Right renal pelvis (tissue), 4 donors: Measurements from ENCODE around the gene ZNF443. TPM values are rescaled to one million over a fixed set of nuclear protein-coding genes. Genes with fewer than 3 reads are reported as not detected.
"Not testable (repeated sequence)": the region's sequence is repeated elsewhere in the genome, so short reads cannot be mapped to it uniquely, and the experiment has no call there.

Experiments
- DNase-seq, 4 donors: peaks; one replicate each; pipeline ENCODE4 v3.0.0-alpha.2; 2013; ENCODE audit warnings: low read depth in 4 of 4, low spot score in 3 of 4, missing footprints in 1 of 4
- polyA plus RNA-seq, 4 donors: library from polyadenylated mRNA; unstranded; fragments of 120-200 nt; gene quantifications; one replicate each; pipeline ENCODE4 v1.2.1, GENCODE V29; 2013; ENCODE audit not compliant: insufficient read length in 4 of 4

Gene ZNF443
- polyA plus RNA-seq, 4 donors, result 9.7 to 12.0 (median 11.6) TPM

DNA sequence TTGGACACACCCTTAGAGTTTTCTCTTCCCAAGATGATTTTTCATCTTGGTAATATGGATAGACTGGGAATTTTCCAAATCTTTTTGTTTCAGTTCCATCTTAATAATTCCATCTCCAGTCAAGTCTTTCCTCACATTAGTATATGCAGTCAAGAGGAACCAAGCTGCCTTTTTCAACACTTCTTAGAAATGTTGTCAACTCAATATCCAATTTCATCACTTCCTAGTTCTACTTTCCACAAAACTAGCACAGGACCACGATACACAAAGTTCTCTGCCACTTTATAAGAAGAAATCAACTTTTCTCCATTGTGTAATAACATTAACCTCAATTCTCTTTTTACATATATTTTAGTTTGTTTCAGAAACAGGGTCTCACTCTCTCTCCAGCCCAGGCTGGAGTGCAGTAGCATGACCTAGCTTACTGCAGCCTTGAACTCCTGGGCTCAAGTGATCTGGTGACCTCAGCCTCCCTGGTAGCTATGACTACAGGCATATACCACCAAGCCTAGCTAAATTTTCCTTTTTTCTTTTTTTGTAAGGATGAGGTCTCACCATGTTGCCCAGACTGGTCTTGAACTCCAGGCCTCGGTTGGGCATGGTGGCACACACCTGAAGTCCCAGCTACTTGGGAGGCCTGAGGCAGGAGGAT is 15.5 kb downstream of the ZNF443 start:
- no peak for DNase-seq

DNA sequence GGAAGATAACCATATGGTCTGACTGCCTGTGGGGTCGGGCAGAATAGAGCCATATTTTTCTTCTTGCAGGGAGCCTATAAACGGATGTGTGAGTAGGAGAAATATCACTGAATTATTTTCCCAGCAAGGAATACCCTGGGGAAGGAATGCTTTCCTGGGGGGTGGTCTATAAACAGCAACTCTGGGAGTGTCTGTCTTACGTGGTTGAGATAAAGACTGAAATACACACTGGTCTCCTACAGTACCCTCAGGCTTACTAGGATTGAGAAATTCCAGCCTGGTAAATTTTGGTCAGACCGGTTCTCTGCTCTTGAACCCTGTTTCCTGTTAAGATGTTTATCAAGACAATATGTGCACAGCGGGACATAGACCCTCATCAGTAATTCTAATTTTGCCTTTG is 23.5 kb downstream of the ZNF443 start:
- not testable (repeated sequence) for DNase-seq

DNA sequence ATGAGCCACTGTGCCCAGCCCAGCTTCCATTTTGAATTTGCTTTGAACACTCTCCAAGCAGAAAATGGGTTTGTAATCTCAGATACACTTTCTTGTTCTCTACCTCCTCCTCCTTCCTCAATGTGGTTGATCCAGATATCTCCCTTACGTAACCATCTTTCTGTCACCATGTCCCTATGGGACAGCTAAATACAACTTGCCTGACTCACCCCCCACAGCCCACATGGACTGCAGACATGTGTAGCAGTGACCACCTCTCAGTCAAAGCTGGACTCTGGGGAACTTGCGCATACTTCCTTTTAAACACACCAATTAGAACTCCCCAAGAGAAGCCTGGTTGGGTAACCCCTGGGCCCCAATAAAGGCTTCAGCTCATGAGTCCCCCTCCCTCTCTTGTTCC is 28.9 kb downstream of the ZNF443 start:
- DNase-seq, result no peak

DNA sequence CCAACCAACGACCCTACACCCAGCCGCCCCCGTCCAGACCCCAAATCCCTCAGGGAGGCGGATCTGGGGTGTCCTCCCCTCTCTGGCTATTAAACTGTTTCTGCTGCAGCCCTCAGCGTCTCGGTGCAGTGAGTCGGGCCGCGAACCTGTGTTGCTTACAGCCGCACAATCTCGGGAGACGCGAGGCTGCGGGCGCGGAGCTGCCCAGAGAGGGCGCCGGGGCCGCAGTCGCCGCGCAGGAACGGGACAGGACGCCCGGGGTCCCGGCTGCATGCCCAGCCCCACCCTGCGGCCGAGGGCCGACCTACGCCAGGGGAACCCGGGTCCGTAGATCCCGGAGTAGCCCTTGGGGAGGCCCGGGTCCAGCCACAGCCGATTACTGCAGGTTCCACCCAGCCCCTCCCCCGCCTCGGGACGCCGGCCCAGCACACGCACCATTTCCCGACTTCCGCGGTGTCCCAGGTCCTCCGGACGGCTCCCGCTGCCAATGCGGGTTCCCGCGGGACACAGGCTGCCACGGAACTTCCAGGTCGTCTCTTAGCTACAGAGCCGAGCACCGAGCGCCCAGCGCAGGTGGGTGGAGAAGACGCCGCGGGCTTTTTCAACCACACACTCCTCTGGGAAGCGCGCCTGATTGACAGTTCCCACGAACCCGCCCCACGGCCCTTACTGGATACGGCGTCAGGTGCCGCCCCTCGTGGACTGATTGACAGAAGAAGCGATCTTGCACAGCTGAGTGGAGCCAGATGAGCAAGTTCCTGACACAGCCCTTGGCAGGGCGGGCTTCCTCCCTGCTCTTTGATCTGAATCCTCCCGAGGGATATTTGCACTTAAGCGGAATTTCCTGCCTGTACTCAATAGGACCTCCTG is 40.0 kb downstream of the ZNF443 start, which contains the start of gene ZNF799:
Gene ZNF799, minus strand, starts transcription at position 639 of the 870 bp plus-strand sequence. Its CDS starts 201 bp downstream, at position 438.
- DNase-seq, result peak; percentile 83 to 89 (median 87)

DNA sequence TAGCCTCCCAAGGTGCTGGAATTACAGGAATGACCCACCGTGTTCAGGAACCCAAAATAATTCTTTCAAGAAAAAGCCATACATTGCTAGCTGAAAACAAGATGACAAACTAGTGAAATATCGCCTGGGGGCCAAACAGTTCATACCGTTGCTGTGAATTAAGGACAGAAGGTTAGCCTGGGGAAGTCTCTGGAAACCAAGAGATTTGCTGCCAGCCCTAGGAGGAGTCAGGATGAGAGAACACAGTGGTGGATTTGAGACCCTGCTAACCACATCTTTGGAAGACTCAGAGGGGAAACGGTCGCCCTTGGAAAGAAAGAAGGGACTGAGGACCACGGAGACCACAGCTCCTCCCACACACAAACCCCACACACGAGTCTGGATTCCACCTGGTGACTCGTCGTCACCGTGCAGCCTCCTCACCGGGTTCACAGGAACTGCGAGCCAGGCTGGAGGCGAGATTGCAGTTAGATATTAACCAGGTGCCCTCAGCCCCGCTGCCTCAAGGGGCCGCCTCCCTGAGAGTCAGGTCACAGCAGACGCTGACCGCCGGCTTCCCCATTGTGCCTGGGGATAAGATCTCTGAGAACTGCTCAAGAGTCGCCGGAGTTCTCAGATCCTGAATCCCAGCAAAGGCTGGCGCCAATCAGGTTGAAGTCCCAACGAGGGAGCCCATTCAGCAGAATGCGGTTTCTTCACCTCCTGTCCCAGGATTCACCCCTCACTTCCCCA is 40.8 kb downstream of the ZNF443 start:
- peak in 2 of 4 donors; percentile 5 to 16 for DNase-seq

DNA sequence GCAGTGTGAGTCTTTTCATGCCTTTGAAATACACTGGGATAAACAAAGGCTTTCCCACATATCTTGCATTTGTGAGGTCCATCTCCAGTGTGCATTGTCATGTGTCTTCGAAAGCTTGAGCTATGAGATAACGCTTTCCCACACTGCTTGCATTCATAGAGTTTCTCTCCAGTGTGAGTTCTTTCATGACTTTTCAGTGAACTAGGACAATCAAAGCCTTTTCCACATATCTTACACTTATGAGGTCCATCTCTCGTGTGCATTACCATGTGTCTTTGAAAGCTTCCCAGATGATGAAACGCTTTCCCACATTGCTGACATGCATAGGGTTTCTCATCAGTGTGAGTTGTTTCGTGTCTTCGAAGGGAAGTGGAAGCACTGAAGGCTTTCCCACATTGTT is 49.7 kb downstream of the ZNF443 start:
- DNase-seq, result not testable (repeated sequence)

DNA sequence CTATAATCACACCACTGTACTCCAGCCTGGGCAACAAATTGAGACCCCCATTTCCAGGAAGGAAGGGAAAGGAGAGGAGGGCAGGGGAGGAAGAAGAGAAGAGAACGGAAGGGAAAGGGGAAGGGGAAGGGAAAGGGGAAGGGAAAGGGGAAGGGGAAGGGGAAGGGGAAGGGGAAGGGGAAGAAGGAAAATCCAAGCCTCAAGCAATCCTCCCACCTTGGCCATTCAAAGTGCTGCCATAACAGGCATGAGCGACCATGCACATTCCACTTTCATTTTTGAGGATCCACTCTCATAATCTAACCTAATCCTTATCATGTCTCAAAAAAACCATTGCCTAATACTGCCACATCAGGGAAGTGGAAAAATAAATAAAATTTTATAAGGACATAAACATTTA is 54.5 kb downstream of the ZNF443 start:
- not testable (repeated sequence) for DNase-seq

DNA sequence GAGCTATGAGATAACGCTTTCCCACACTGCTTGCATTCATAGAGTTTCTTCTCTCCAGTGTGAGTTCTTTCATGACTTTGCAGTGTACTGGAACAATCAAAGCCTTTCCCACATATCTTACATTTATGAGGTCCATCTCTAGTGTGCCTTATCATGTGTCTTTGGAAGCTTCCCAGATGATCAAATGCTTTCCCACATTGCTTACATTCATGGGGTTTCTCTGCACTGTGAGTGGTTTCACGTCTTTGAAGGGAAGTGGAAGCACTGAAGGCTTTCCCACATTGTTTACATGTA is 60.4 kb downstream of the ZNF443 start:
- DNase-seq, result no peak

DNA sequence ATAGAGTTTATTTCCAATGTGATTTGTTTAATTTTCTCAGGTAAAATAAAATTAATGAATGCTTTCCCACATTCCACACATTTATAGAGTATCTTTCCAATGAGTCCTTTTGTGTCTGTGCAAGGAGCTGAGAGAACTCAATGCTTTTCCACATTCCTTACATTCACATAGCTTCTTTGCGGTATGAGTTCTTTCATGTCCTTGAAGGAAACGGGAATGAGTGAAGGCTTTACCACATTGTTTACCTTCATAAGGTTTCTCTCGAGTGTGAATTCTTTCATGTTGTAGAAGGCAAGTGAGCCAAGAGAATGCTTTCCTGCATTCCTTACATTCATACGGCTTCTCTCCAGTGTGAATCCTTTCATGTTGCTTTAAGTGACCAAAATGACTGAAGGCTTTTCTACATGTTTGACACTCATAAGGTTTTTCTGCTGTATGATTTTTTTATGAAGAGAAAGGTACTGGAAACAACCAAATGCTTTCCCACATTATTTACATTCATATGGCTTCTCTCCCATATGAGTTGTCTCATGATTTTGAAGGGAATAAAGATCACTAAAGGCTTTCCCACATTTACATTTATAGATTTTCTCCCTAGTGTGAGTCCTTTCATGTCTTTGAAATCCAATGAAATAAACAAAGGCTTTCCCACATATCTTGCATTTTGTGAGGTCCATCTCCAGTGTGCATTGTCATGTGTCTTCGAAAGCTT is 60.9 kb downstream of the ZNF443 start:
- no peak for DNase-seq

Other genes with a start within 250 kb of the ZNF443 start
- 10 to 100 TPM; 42.4 to 56.4 (median 52.8) TPM for gene ZNF44, start 146.1 kb downstream of the ZNF443 start, polyA plus RNA-seq
- gene ZNF563, start 107.4 kb downstream of the ZNF443 start, polyA plus RNA-seq, result 1 to 10 TPM; 4.2 to 5.0 (median 4.9) TPM
- 1 to 10 TPM; 6.7 to 8.4 (median 7.1) TPM for gene ZNF442, start 75.3 kb downstream of the ZNF443 start, polyA plus RNA-seq
- gene ZNF799, start 39.8 kb downstream of the ZNF443 start, polyA plus RNA-seq, result 1 to 10 TPM; 6.3 to 9.5 (median 8.4) TPM
- gene ZNF709, start 43.8 kb upstream of the ZNF443 start, polyA plus RNA-seq, result 1 to 10 TPM; 7.2 to 9.7 (median 9.0) TPM
- 10 to 100 TPM; 13.5 to 15.9 (median 14.9) TPM for gene ZNF564, start 110.5 kb upstream of the ZNF443 start, polyA plus RNA-seq
- gene ZNF490, start 169.8 kb upstream of the ZNF443 start, polyA plus RNA-seq, result 1 to 10 TPM; 3.9 to 5.1 (median 4.9) TPM
- 10 to 100 TPM; 18.3 to 26.1 (median 24.1) TPM for gene ZNF791, start 169.9 kb upstream of the ZNF443 start, polyA plus RNA-seq
- 10 to 100 TPM; 24.9 to 35.3 (median 29.7) TPM for gene MAN2B1, start 225.7 kb upstream of the ZNF443 start, polyA plus RNA-seq
- 10 to 100 TPM; 14.1 to 21.4 (median 15.0) TPM for gene WDR83, start 225.8 kb upstream of the ZNF443 start, polyA plus RNA-seq
- 10 to 100 TPM; 70.5 to 84.3 (median 75.8) TPM for gene DHPS, start 240.9 kb upstream of the ZNF443 start, polyA plus RNA-seq
- under 1 TPM in 2 of 4 donors, not detected in 2; 0.39 to 0.56 TPM for gene GNG14, start 247.0 kb upstream of the ZNF443 start, polyA plus RNA-seq